Measurements from ENCODE around the gene PCED1B. TPM values are rescaled to one million over a fixed set of nuclear protein-coding genes. Genes with fewer than 3 reads are reported as not detected.

The PCED1B gene
- total RNA-seq, 1 experiment from 2014 or later: 3.3 TPM

DNA sequence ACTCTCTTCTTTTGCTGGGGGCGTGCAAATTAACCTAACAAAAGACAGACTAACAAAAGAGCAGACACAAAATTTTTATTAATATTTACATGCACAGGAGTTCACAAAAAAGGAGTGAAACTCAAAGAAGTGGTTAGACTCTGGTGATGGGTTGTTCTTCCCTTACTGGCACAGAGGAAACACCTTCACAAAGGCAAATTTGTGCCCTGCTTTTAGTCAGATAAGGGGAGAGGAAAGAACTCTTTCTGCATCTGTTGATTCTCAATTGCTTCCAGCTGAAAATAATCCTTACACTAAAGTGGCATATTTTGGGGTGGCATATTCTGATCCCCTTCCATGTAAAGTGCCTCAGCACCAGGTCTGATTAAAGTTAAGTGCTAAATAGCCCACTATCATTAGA lies 190.5 kb downstream of the PCED1B start:
- H3K9me3 Mint-ChIP-seq: no peaks in the 10 kb centered on the region
- Histone ChIP-seq H4K8ac (replicated peaks; ENCODE audit: insufficient read length, low read depth, low read length) (no peak overlapping the region), H3K14ac (ENCODE audit: insufficient read depth, low read length) (no peak overlapping the region), H2AFZ (ENCODE audit: low read length) (no peak overlapping the region), H3K56ac (ENCODE audit: insufficient read length, low read depth, low read length) (no peak overlapping the region), H2BK120ac (ENCODE audit: low read depth, low read length, poor library complexity, severe bottlenecking) (no peak overlapping the region), H2BK20ac (ENCODE audit: low read depth, low read length, poor library complexity, severe bottlenecking) (no peak overlapping the region), H3K9ac (ENCODE audit: extremely low read depth, insufficient read length, low read length) (no peak overlapping the region), H4K20me1 (ENCODE audit: control insufficient read depth, insufficient read depth, insufficient read length) (no peaks in the 10 kb centered on the region), H3K79me1 (ENCODE audit: insufficient read depth, low read depth, low read length, poor library complexity, severe bottlenecking) (no peaks in the 10 kb centered on the region), H3K4me1 (ENCODE audit: insufficient read depth, low read length) (no peaks in the 10 kb centered on the region), H3K23ac (ENCODE audit: insufficient read length, low read depth, low read length) (no peak overlapping the region), H2BK5ac (ENCODE audit: insufficient read length, low read length) (no peak overlapping the region), H3K79me2 (ENCODE audit: insufficient read depth, low read length) (no peaks in the 10 kb centered on the region), H3K27me3 (ENCODE audit: insufficient read depth, low read length) (no peaks in the 10 kb centered on the region), H3K27ac (ENCODE audit: insufficient read length, low read depth, low read length) (no peak overlapping the region), H3K18ac (ENCODE audit: insufficient read length, low read depth, low read length) (no peak overlapping the region), H3K9me3 (ENCODE audit: control insufficient read depth, low read depth, low read length) (no peaks in the 10 kb centered on the region), H2AK5ac (ENCODE audit: insufficient read length, low read length) (no peak overlapping the region), H3K4ac (ENCODE audit: low read depth, low read length) (no peak overlapping the region), H2BK15ac (ENCODE audit: low read depth, low read length) (no peak overlapping the region), H3K23me2 (ENCODE audit: insufficient read length, low read depth, low read length, poor library complexity, severe bottlenecking) (no peaks in the 10 kb centered on the region), H3T11ph (ENCODE audit: low read length) (no peak overlapping the region), H2BK12ac (ENCODE audit: insufficient read length, low read depth, low read length) (no peak overlapping the region), H3K4me2 (ENCODE audit: insufficient read depth, insufficient read length, low read length) (no peak overlapping the region), H4K91ac (ENCODE audit: insufficient read length, low read depth, low read length) (no peak overlapping the region), H4K5ac (ENCODE audit: insufficient read length, low read depth, low read length) (no peak overlapping the region)
- H3K4me3 Mint-ChIP-seq: no peak overlapping the region
- no peak for TF ChIP-seq CTCF (conservative IDR thresholded peaks at IDR 0.05)
- WGBS (ENCODE audit: extremely low coverage, insufficient read length, low lambda C conversion rate): no CpG with 5 or more reads among the region's 1 CpG
- H3K36me3 Mint-ChIP-seq (ENCODE audit: insufficient read depth in 1 of 3, low read depth in 3 of 3): no peaks in the 10 kb centered on the region
- 0 out of 4 replicates have a peak, but pooled peaks cover 3 to 4% of the 10 kb centered on the region in 2 experiments for H3K4me1 Mint-ChIP-seq
- H3K27ac Mint-ChIP-seq: no peak overlapping the region
- H3K27me3 Mint-ChIP-seq (ENCODE audit: low read depth): no peaks in the 10 kb centered on the region; the same call in 1 of the 2 replicates
- DNase-seq: no peak
